Endothelial cell of umbilical vein (primary cell): Measurements from ENCODE around the gene INTS12. TPM values are rescaled to one million over a fixed set of nuclear protein-coding genes. Genes with fewer than 3 reads are reported as not detected.

Source experiments
- BruUV-seq: library from RNA; stranded (reverse); fragments of 400-500 nt; replicated peaks from 2 replicates; lab custom pipeline; 2021; lab: Mats Ljungman, UMichigan
- CTCF ChIA-PET: fragments of 300-600, 350-600 bp; sonication (Branson Sonifier 250); formaldehyde crosslinking; loops from one replicate; lab custom pipeline; 2021; ENCODE audit warnings: antibody characterized with exemption, inconsistent platforms; lab: Charles Lee
- POLR2A ChIA-PET: fragments of 300-600, 350-600 bp; sonication (Branson Sonifier 250); formaldehyde crosslinking; loops from one replicate; lab custom pipeline; 2021; ENCODE audit warnings: antibody characterized with exemption, inconsistent platforms; lab: Charles Lee
- DNase-seq: peaks from one replicate; pipeline ENCODE4 v3.0.0-alpha.2; 2011; ENCODE audit warnings: low read depth, low spot score
- FAIRE-seq: peaks from 2 replicates; lab custom pipeline; 2011; peaks lifted over from hg19 to GRCh38; lab: Jason Lieb, UNC
- H2AFZ ChIP-seq: 2 replicates; pipeline ENCODE4 v1.6.0; 2012; ENCODE audit warnings: low read depth, low read length, control low read depth, inconsistent platforms
- H3K27ac ChIP-seq: 2 replicates; pipeline ENCODE4 v1.5.1; 2011; ENCODE audit warnings: low read depth, mild to moderate bottlenecking, control low read depth, low read length, moderate library complexity; ENCODE audit not compliant: insufficient read depth
- H3K27me3 ChIP-seq, 2 experiments: 2 replicates each; pipeline versions ENCODE4 v1.6.0 to v1.6.1; 2011; ENCODE audit warnings: low read length in 2 of 2, mixed read lengths in 1 of 2; ENCODE audit not compliant: control insufficient read depth in 2 of 2, insufficient read depth in 2 of 2
- H3K36me3 ChIP-seq, 2 experiments: 2 replicates in 1 of 2; 3 replicates in 1 of 2; pipeline ENCODE4 v1.5.1; 2011; ENCODE audit warnings: low read length in 2 of 2, mild to moderate bottlenecking in 1 of 2, moderate library complexity in 1 of 2; ENCODE audit not compliant: control insufficient read depth in 2 of 2, insufficient read depth in 2 of 2; ENCODE audit errors: extremely low read depth in 1 of 2
- H3K4me1 ChIP-seq: 3 replicates; pipeline ENCODE4 v1.5.1; 2011; ENCODE audit warnings: mild to moderate bottlenecking, low read length; ENCODE audit not compliant: control insufficient read depth, insufficient read depth; ENCODE audit errors: extremely low read depth
- H3K4me2 ChIP-seq: 2 replicates; pipeline ENCODE4 v1.6.1; 2011; ENCODE audit warnings: low read length, control low read depth, mixed read lengths; ENCODE audit not compliant: insufficient read depth
- H3K4me3 ChIP-seq, 3 experiments: fragments of 200-600 bp in 1 of 3; sonication (generic), shearing (Covaris generic) in 1 of 3; replicated peaks in 1 of 3; 2 replicates each; pipeline ENCODE4 v1.5.1; 2011 to 2016; ENCODE audit warnings: control low read depth in 3 of 3, low read length in 3 of 3, mild to moderate bottlenecking in 2 of 3, inconsistent platforms in 1 of 3, low read depth in 1 of 3, moderate library complexity in 1 of 3; ENCODE audit not compliant: insufficient read depth in 1 of 3
- H3K79me2 ChIP-seq: 2 replicates; pipeline ENCODE4 v1.6.0; 2012; ENCODE audit warnings: low read length, inconsistent platforms; ENCODE audit not compliant: control insufficient read depth, insufficient read depth
- H3K9ac ChIP-seq: replicated peaks from 2 replicates; pipeline ENCODE3; 2011; ENCODE audit warnings: low read length, control low read depth; ENCODE audit not compliant: insufficient read depth; ENCODE audit errors: extremely low read depth
- H3K9me1 ChIP-seq: replicated peaks from 3 replicates; pipeline ENCODE4 v1.6.0; 2011; ENCODE audit warnings: mild to moderate bottlenecking, low read length; ENCODE audit not compliant: control insufficient read depth, insufficient read depth; ENCODE audit errors: extremely low read depth
- H3K9me3 ChIP-seq: replicated peaks from 2 replicates; pipeline ENCODE4 v1.5.1; 2012; ENCODE audit warnings: low read length, inconsistent platforms; ENCODE audit not compliant: control insufficient read depth, insufficient read depth
- H4K20me1 ChIP-seq: replicated peaks from 2 replicates; pipeline ENCODE3; 2011; ENCODE audit warnings: mild to moderate bottlenecking, low read length; ENCODE audit not compliant: control insufficient read depth, insufficient read depth; ENCODE audit errors: extremely low read depth
- EZH2 ChIP-seq: IDR thresholded peaks from 2 replicates; pipeline ENCODE4 v1.6.1; 2012; ENCODE audit warnings: borderline replicate concordance, low read depth, mild to moderate bottlenecking, moderate library complexity, low read length, inconsistent platforms; ENCODE audit not compliant: severe bottlenecking
- GATA2 ChIP-seq: IDR thresholded peaks from 2 replicates; pipeline ENCODE4 v1.7.0; 2011; ENCODE audit warnings: low read depth, mild to moderate bottlenecking, moderate library complexity, mixed read lengths, low read length; ENCODE audit not compliant: insufficient read length, insufficient read depth
- POLR2A ChIP-seq: IDR thresholded peaks from 2 replicates; pipeline ENCODE4 v1.6.1; 2012; ENCODE audit warnings: low read depth, mild to moderate bottlenecking, control low read depth, low read length
- POLR2AphosphoS5 ChIP-seq: IDR thresholded peaks from 2 replicates; pipeline ENCODE4 v1.6.1; 2012; ENCODE audit warnings: low read depth, mild to moderate bottlenecking, control low read depth, low read length, moderate library complexity; ENCODE audit not compliant: insufficient read depth
- dilution Hi-C: fragments of 300-500 bp; cut with MboI; formaldehyde crosslinking; loops from one replicate; pipeline ENCODE4 v1.15.0; 2019; ENCODE audit warnings: low sequenced_read_pairs; ENCODE audit not compliant: extremely low pct_ligation_motif_present
- intact Hi-C: fragments of 100-400 bp; cut with micrococcal nuclease; formaldehyde crosslinking; loops from one replicate; pipeline ENCODE4 v1.10.0; 2022
- polyA plus RNA-seq, 4 experiments: library from polyadenylated mRNA; depleted of rRNA in 3 of 4; stranded (reverse) in 3 of 4; unstranded in 1 of 4; fragments of >200 nt; gene quantifications; 2 replicates each; pipeline versions ENCODE4 v1.2.1 to v1.2.3, GENCODE V29; 2011 to 2012; ENCODE audit warnings: missing spikeins in 1 of 4
- total RNA-seq: library from RNA; stranded (reverse); gene quantifications from 2 replicates; pipeline ENCODE4 v1.2.3, GENCODE V29; 2021

The INTS12 gene
- total and polyA plus RNA-seq, 2 donors (not counting 3 experiments of a cell fraction or from before 2014, with no cell fraction given), result 19.7 to 20.9 TPM

DNA sequence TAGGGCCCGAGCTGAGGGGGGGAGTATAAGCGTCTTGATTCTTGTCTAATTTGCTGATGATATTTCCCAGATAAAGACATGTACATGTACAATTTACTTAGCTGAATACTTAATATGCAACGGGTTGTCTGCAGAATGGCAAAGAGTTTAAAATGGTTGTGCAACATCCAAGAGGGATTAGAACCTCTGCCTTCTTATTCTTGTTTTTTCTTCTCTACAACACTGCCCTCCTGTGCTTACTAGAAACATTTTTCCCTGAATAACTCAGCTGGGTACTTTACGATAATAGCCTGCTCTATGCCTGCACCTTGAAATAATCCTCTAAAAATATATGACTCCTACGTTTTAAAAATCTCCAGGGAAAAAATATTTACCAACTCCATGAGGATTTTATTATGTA is 41.8 kb downstream of the INTS12 start:
- intact Hi-C loops, result no loop called here
- no peaks in the 10 kb centered on the region for H4K20me1 ChIP-seq

DNA sequence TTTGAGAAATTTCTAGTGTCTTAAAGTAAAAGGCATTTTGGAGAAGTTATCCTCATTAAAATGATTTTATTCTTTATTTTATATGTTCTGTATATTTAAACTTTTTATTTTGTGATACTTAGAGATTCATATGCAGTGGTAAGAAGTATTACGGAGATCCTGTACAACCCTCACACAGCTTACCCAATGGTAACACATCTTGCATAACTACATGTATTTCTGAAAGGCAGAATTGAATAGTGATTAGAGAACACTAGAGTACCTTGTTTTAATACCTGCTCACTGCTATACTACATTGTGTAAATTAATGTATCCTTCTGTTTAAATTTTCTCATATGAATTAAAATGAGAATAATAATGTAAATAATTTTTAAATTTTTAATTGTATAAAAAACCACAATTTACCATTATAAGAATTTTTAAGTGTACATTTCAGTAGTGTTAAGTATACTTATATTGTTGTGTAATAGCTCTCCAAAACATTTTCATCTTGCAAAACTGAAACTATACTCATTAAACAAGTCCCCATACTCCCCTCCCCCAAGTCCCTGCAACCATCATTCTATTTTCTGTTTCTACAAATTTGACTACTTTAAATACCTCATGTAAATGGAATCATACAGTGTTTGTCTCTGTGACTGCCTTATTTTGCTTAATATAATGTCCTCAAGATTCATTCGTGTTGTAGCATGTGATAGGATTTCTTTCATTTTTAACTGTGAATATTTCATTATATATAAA is 45.4 kb downstream of the INTS12 start:
- Histone ChIP-seq H3K79me2 (no peaks in the 10 kb centered on the region), H4K20me1 (no peaks in the 10 kb centered on the region), H3K4me3 (no peak overlapping the region), H3K27me3 (no peaks in the 10 kb centered on the region), H3K27ac (no peak overlapping the region), H3K9ac (no peak overlapping the region), H3K9me3 (no peaks in the 10 kb centered on the region), H3K4me1 (no peaks in the 10 kb centered on the region), H3K36me3 (no peaks in the 10 kb centered on the region), H3K9me1 (no peaks in the 10 kb centered on the region), H3K4me2 (no peak overlapping the region), H2AFZ (no peak overlapping the region)
- FAIRE-seq (no peak), DNase-seq (no peak)
- dilution Hi-C loops (no loop called here), intact Hi-C loops (no loop called here)
- no TSS peak for BruUV-seq
- CTCF ChIA-PET, result interaction anchor here (3.6 kb wide), 1 partner anchor 142 kb away, joined by 9 read pairs; no protein-coding TSS in a partner anchor
- POLR2A ChIA-PET, result no interaction called here
- no peak for TF ChIP-seq POLR2A

More for the DNA sequence above, 41.8 kb downstream of the INTS12 start:
- H3K9me1 ChIP-seq, result no peaks in the 10 kb centered on the region
- no peaks in the 10 kb centered on the region for H3K27me3 ChIP-seq
- H3K79me2 ChIP-seq, result no peaks in the 10 kb centered on the region
- no peak overlapping the region for H3K9ac ChIP-seq
- CTCF ChIA-PET, result interaction anchor here (0.8 to 2.6 kb wide), 5 partner anchors 34 to 193 kb away, joined by 3 to 23 read pairs (median 4); partner anchors contain the start of gene PPA2
- no peak overlapping the region for H3K4me2 ChIP-seq
- POLR2A ChIA-PET, result no interaction called here
- BruUV-seq, result no TSS peak
- no peak overlapping the region for H3K4me3 ChIP-seq
- no peaks in the 10 kb centered on the region for H3K9me3 ChIP-seq
- no peaks in the 10 kb centered on the region for H3K4me1 ChIP-seq
- no peak overlapping the region for H2AFZ ChIP-seq
- dilution Hi-C loops, result no loop called here
- no peak overlapping the region for H3K27ac ChIP-seq
- FAIRE-seq, result no peak
- peak; percentile 1 for DNase-seq
- no peaks in the 10 kb centered on the region for H3K36me3 ChIP-seq
- TF ChIP-seq EZH2 (no peak), GATA2 (no peak), POLR2AphosphoS5 (no peak)
